Mucosa of descending colon (tissue), 3 donors: ENCODE measurements around the gene SLC4A1AP. TPM values are rescaled to one million over a fixed set of nuclear protein-coding genes. Genes with fewer than 3 reads are reported as not detected.

Experiments
- ATAC-seq: fragments of 200-7000 bp; cut with Tn5 transposase; one replicate; pipeline ENCODE4 v1.9.1; 2020; ENCODE audit warnings: mild to moderate bottlenecking, moderate library complexity
- DNase-seq, 3 donors: peaks; one replicate each; pipeline ENCODE4 v3.0.0-alpha.2; 2020
- H3K36me3 ChIP-seq: fragments of 200-600 bp; one replicate; pipeline ENCODE4 v1.8.0; 2021; ENCODE audit warnings: low read depth, mild to moderate bottlenecking
- H3K4me1 ChIP-seq: fragments of 200-600 bp; one replicate; pipeline ENCODE4 v1.8.0; 2021; ENCODE audit warnings: low read depth, mild to moderate bottlenecking
- H3K4me3 ChIP-seq: fragments of 200-600 bp; one replicate; pipeline ENCODE4 v1.8.0; 2021; ENCODE audit warnings: mild to moderate bottlenecking
- H3K9me3 ChIP-seq: fragments of 200-600 bp; one replicate; pipeline ENCODE4 v1.8.0; 2021; ENCODE audit warnings: mild to moderate bottlenecking
- intact Hi-C, 2 donors: fragments of 100-400 bp; cut with DNase I in 1 of 2; cut with micrococcal nuclease in 1 of 2; formaldehyde crosslinking; loops; one replicate each; pipeline versions ENCODE4 v1.11.0 to v1.11.1; 2022; cut with DNase I, micrococcal nuclease
- total RNA-seq, 3 donors: library from RNA; stranded (reverse); fragmentation: NEBNext Ultra II Directional in 2 of 3; extraction: Animal tissue kit (Norgen Biotek cat#: 25700) in 2 of 3; gene quantifications; one replicate each; pipeline versions ENCODE4 v1.2.1 to v1.2.4, GENCODE V29; 2021 to 2023
- TF ChIP-seq, protein P1 (sequence below): fragments of 200-600 bp; IDR thresholded peaks from one replicate; pipeline ENCODE4 v1.8.0; 2022; ENCODE audit warnings: antibody characterized with exemption, mild to moderate bottlenecking
- donor health status: DM: no; HTN: no; CAD: no; lungs with moderate emphysema.
- donor health status: DM: no; HTN: no; CAD: no.
- donor health status: DM: no; HTN: yes; CAD: no.

Gene SLC4A1AP
- total RNA-seq, 3 donors from 2014 or later, result 14.8 to 15.8 (median 15.5) TPM

DNA sequence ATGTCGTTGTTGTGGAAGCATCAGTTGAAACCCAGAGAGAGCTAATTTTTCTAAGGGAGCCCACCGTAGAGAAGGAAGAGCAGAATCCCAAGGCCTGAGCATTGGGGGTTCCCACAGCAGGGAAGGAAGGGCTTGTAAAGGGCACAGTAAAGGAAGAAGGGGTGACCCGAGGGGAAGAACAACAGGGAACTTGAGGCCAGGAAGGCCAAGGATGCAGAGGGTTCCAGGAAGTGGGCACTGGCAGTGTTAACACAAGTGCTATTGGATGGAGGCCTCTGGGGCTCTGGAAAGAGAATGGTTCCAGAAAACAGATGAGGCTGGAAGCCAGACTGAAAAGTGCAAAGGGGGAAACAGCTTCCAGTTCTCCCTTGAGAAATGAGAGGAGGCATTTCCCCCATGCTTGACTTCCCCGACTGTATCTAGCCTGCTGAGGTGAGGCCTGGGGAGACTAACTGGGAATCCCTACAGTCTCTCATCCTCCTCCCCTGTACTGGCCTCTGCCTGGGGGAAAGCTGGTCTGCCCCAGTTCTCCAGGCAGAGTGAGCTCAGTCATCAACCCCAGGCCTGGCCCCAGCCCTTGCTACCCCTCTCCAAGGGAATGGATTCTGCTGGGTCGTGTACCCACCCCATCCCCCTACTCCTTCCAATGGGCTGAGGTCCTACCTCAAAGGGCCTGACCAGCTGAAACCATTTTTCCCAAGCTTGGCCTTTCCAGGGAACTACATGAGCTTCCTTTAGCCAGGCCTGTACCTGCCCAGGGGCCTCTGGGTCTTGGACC is 64.6 kb downstream of the SLC4A1AP start:
- no peak overlapping the region for H3K4me3 ChIP-seq
- no peaks in the 10 kb centered on the region for H3K4me1 ChIP-seq
- no peaks in the 10 kb centered on the region for H3K36me3 ChIP-seq
- ATAC-seq (no peak), DNase-seq (no peak)
- intact Hi-C loops, result no loop called here
- H3K9me3 ChIP-seq, result no peaks in the 10 kb centered on the region
- TF ChIP-seq, protein P1, sequence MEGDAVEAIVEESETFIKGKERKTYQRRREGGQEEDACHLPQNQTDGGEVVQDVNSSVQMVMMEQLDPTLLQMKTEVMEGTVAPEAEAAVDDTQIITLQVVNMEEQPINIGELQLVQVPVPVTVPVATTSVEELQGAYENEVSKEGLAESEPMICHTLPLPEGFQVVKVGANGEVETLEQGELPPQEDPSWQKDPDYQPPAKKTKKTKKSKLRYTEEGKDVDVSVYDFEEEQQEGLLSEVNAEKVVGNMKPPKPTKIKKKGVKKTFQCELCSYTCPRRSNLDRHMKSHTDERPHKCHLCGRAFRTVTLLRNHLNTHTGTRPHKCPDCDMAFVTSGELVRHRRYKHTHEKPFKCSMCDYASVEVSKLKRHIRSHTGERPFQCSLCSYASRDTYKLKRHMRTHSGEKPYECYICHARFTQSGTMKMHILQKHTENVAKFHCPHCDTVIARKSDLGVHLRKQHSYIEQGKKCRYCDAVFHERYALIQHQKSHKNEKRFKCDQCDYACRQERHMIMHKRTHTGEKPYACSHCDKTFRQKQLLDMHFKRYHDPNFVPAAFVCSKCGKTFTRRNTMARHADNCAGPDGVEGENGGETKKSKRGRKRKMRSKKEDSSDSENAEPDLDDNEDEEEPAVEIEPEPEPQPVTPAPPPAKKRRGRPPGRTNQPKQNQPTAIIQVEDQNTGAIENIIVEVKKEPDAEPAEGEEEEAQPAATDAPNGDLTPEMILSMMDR, result no peak

DNA sequence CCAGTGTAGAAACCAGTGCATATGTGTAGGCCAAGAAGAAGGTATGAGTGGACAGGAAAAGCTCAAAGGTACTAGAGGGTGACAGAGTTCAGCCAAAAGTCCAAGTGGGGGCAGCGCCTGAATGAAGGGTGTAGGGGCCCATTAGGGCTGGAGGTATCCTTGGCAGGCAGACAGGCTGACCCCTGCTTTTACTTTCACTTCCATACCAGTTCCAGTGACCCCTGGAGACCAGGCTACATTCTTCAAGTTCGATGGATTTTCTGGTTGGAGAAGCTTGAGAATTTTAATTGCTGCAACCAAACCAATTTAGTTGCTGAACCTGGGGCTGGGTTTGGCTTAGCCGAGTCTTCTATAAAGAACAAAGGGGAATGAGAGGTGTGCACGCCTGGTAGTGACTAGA is 65.5 kb downstream of the SLC4A1AP start:
- ATAC-seq (peak; percentile 12), DNase-seq (no peak)
- intact Hi-C loops, result no loop called here

DNA sequence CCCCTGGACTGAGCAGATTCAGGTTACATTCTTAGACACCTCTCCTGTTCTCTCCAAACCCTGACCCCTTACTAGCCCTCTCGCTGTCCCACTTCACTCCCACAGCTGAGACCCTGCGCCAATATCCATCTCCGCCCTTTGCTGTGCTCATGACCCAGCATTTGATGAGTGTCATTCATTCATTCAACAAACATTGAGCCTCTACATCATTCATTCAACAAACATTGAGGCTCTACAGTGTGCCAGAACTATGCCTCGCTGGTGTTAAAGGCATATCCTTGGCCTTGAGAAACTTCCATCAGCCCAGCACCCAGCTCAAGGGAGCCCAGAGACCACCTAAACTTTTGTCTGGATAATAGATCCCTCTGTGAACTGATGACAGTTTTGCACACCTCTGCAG is 65.9 kb downstream of the SLC4A1AP start:
- H3K4me1 ChIP-seq, result no peaks in the 10 kb centered on the region
- ATAC-seq, result no peak

More for the DNA sequence above, 65.5 kb downstream of the SLC4A1AP start:
- no peak overlapping the region for H3K4me3 ChIP-seq
- TF ChIP-seq, protein P1, result no peak
- H3K9me3 ChIP-seq, result no peaks in the 10 kb centered on the region
- no peaks in the 10 kb centered on the region for H3K36me3 ChIP-seq
- H3K4me1 ChIP-seq, result no peaks in the 10 kb centered on the region

GRCh38 chr2:27730261-27730662 is 66.6 kb downstream of the SLC4A1AP start:
- intact Hi-C loops, result no loop called here
- ATAC-seq (peak; percentile 53), DNase-seq (no peak)
- Histone ChIP-seq H3K4me1 (peaks cover 4% of the 10 kb centered on the region), H3K9me3 (no peaks in the 10 kb centered on the region), H3K4me3 (no peak overlapping the region), H3K36me3 (no peaks in the 10 kb centered on the region)
- TF ChIP-seq, protein P1, result no peak

More for the DNA sequence above, 65.9 kb downstream of the SLC4A1AP start:
- Histone ChIP-seq H3K4me3 (no peak overlapping the region), H3K36me3 (no peaks in the 10 kb centered on the region), H3K9me3 (no peaks in the 10 kb centered on the region)
- intact Hi-C loops, result no loop called here
- DNase-seq, result no peak
- TF ChIP-seq, protein P1, result no peak

DNA sequence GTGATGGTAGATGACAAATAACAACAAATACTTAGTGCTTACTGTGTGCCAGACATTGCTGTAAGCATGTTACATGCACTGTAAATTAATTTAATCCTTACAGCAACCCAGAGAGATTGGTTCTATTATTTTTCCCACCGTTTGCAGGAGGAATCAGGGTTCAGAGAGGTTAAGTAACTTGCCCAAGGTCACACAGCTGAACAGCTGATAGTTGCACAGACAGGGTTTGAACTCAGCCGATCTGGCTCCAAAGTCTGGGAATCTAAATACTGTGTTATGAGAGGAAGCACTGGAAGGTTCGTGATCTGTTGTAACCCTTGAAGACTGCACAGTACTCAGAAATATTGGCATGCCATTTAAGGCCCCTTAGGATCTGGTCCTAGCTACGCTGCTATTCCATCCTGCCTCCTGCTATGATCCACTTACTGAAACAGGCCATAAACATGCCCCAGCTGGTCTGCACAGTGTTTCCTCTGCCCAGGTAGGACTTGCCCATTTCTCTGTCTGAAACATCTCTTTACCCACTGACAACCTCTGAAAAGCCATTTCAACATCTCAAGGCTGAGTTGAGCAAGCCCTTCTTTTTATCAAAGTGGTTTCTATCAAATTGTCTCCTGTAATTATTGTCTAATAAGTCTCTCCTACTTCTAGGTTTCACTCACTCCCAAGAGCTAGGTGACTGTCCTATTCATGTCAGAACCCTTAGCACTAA is 67.4 kb downstream of the SLC4A1AP start:
- Histone ChIP-seq H3K9me3 (no peaks in the 10 kb centered on the region), H3K4me1 (peaks cover 4% of the 10 kb centered on the region), H3K4me3 (no peak overlapping the region), H3K36me3 (no peaks in the 10 kb centered on the region)
- TF ChIP-seq, protein P1, result no peak
- DNase-seq (no peak), ATAC-seq (no peak)
- intact Hi-C loops, result no loop called here
